Left forelimb (tissue), 1 donor: Measurements from ENCODE around the gene IDS.

Source experiments
- DNase-seq: peaks from one replicate; pipeline ENCODE4 v3.0.0-alpha.2; 2018; ENCODE audit warnings: low spot score

IDS gene

GRCh38 chrX:149456476-149457245, 48.4 kb downstream of the IDS start:
- no peak for DNase-seq

- DNase-seq = no peak
These were observed 49.2 kb downstream of the IDS start for GRCh38 chrX:149455934-149456333.

GRCh38 chrX:149453906-149454822, 50.9 kb downstream of the IDS start:
- no peak for DNase-seq

- DNase-seq = no peak
These were observed 52.1 kb downstream of the IDS start for GRCh38 chrX:149453030-149453429.

GRCh38 chrX:149433451-149433850, 71.7 kb downstream of the IDS start:
- DNase-seq = no peak

- no peak for DNase-seq
These were observed 72.1 kb downstream of the IDS start for GRCh38 chrX:149433051-149433450.
